A673 (cell line): ENCODE measurements around the gene ANTXRL.
"Not testable (repeated sequence)": the region's sequence is repeated elsewhere in the genome, so short reads cannot be mapped to it uniquely, and the experiment has no call there.

Source experiments
- EZH2 ChIP-seq: fragments of 200-600 bp; sonication (generic); IDR thresholded peaks from 2 replicates; pipeline ENCODE4 v1.6.1; 2017; ENCODE audit warnings: borderline replicate concordance, low read depth, mild to moderate bottlenecking, mixed read lengths, antibody characterized with exemption, low read length; ENCODE audit not compliant: poor library complexity, severe bottlenecking
- TF ChIP-seq, protein P1 (sequence below): fragments of 300-800, 200-600 bp; sonication (generic); conservative IDR thresholded peaks from 2 replicates; pipeline ENCODE4 v1.5.1; 2017; ENCODE audit warnings: low read depth, mild to moderate bottlenecking, antibody characterized with exemption, low read length, moderate library complexity, mixed read lengths

DNA sequence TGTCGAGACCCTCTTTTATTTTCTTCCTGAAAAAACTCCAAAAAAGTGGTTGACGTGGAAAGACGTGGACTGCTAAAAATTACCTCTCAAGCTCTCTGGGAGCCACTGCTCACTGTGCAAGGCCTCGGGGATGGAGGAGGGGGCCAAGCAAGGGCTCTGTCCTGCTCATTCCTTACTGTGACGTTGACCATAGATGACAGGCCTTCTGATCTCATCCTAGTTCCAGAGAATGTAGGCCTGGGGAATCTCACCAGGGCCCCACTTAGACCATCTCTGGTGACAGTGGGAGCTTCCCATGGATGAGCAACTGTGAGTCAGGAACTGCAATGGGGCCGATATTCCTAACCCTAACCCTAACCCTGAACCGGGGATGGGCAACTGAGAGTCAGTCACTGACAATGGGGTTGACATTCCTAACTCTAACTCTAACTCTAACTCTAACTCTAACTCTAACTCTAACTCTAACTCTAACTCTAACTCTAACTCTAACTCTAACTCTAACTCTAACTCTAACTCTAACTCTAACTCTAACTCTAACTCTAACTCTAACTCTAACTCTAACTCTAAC, 15.8 kb upstream of the ANTXRL start:
- TF ChIP-seq, protein P1, sequence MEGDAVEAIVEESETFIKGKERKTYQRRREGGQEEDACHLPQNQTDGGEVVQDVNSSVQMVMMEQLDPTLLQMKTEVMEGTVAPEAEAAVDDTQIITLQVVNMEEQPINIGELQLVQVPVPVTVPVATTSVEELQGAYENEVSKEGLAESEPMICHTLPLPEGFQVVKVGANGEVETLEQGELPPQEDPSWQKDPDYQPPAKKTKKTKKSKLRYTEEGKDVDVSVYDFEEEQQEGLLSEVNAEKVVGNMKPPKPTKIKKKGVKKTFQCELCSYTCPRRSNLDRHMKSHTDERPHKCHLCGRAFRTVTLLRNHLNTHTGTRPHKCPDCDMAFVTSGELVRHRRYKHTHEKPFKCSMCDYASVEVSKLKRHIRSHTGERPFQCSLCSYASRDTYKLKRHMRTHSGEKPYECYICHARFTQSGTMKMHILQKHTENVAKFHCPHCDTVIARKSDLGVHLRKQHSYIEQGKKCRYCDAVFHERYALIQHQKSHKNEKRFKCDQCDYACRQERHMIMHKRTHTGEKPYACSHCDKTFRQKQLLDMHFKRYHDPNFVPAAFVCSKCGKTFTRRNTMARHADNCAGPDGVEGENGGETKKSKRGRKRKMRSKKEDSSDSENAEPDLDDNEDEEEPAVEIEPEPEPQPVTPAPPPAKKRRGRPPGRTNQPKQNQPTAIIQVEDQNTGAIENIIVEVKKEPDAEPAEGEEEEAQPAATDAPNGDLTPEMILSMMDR: not testable (repeated sequence)
- not testable (repeated sequence) for TF ChIP-seq EZH2
